H9 (cell line): ENCODE measurements around the gene KATNB1. TPM values are rescaled to one million over a fixed set of nuclear protein-coding genes. Genes with fewer than 3 reads are reported as not detected.

Source experiments
- DNase-seq: peaks from one replicate; pipeline ENCODE4 v3.0.0-alpha.2; 2017
- H2AFZ ChIP-seq: one replicate; pipeline ENCODE4 v1.6.1; 2013; ENCODE audit warnings: mild to moderate bottlenecking, low read length, control low read depth, moderate library complexity
- H2AK5ac ChIP-seq: 2 replicates; pipeline ENCODE4 v1.6.1; 2013; ENCODE audit warnings: low read length, control low read depth, mixed read lengths; ENCODE audit not compliant: insufficient read length
- H2BK120ac ChIP-seq: one replicate; pipeline ENCODE4 v1.6.1; 2013; ENCODE audit warnings: low read depth, mild to moderate bottlenecking, low read length, control low read depth, inconsistent platforms; ENCODE audit not compliant: poor library complexity, severe bottlenecking
- H2BK12ac ChIP-seq: 2 replicates; pipeline ENCODE4 v1.6.1; 2013; ENCODE audit warnings: low read length, control low read depth, mixed read lengths, low read depth; ENCODE audit not compliant: insufficient read length
- H2BK15ac ChIP-seq: 2 replicates; pipeline ENCODE4 v1.6.1; 2013; ENCODE audit warnings: low read depth, low read length, control low read depth
- H2BK20ac ChIP-seq: one replicate; pipeline ENCODE4 v1.6.1; 2013; ENCODE audit warnings: low read depth, mild to moderate bottlenecking, low read length, control low read depth, inconsistent platforms; ENCODE audit not compliant: poor library complexity, severe bottlenecking
- H2BK5ac ChIP-seq: 2 replicates; pipeline ENCODE4 v1.6.1; 2013; ENCODE audit warnings: low read length, control low read depth, mixed read lengths; ENCODE audit not compliant: insufficient read length
- H3K14ac ChIP-seq: 2 replicates; pipeline ENCODE4 v1.6.1; 2013; ENCODE audit warnings: low read length, control low read depth; ENCODE audit not compliant: insufficient read depth
- H3K18ac ChIP-seq: 2 replicates; pipeline ENCODE4 v1.6.1; 2013; ENCODE audit warnings: low read depth, mild to moderate bottlenecking, mixed read lengths, low read length, control low read depth; ENCODE audit not compliant: insufficient read length
- H3K23ac ChIP-seq: 2 replicates; pipeline ENCODE4 v1.6.1; 2013; ENCODE audit warnings: low read length, control low read depth, mixed read lengths, low read depth; ENCODE audit not compliant: insufficient read length
- H3K23me2 ChIP-seq: 2 replicates; pipeline ENCODE4 v1.6.1; 2013; ENCODE audit warnings: low read depth, mild to moderate bottlenecking, mixed read lengths, low read length, control low read depth; ENCODE audit not compliant: insufficient read length, poor library complexity, severe bottlenecking
- H3K27ac ChIP-seq: 2 replicates; pipeline ENCODE4 v1.5.1; 2013; ENCODE audit warnings: low read length, control low read depth, mixed read lengths, low read depth; ENCODE audit not compliant: insufficient read length
- H3K27me3 ChIP-seq: 2 replicates; pipeline ENCODE4 v1.6.1; 2013; ENCODE audit warnings: low read length, control low read depth, inconsistent platforms; ENCODE audit not compliant: insufficient read depth
- H3K4ac ChIP-seq: 2 replicates; pipeline ENCODE4 v1.6.1; 2013; ENCODE audit warnings: low read depth, mild to moderate bottlenecking, control low read depth, inconsistent platforms, low read length, moderate library complexity
- H3K4me1 ChIP-seq: 2 replicates; pipeline ENCODE4 v1.6.1; 2013; ENCODE audit warnings: low read length, control low read depth, inconsistent platforms; ENCODE audit not compliant: insufficient read depth
- H3K4me2 ChIP-seq: 2 replicates; pipeline ENCODE4 v1.6.1; 2013; ENCODE audit warnings: low read length, control low read depth, mixed read lengths; ENCODE audit not compliant: insufficient read length, insufficient read depth
- H3K56ac ChIP-seq: 2 replicates; pipeline ENCODE4 v1.6.1; 2013; ENCODE audit warnings: low read depth, mild to moderate bottlenecking, mixed read lengths, low read length, control low read depth; ENCODE audit not compliant: insufficient read length
- H3K79me1 ChIP-seq: 2 replicates; pipeline ENCODE4 v1.6.1; 2013; ENCODE audit warnings: low read depth, mild to moderate bottlenecking, moderate library complexity, low read length, control low read depth, inconsistent platforms; ENCODE audit not compliant: insufficient read depth, poor library complexity, severe bottlenecking
- H3K79me2 ChIP-seq: 2 replicates; pipeline ENCODE4 v1.6.1; 2013; ENCODE audit warnings: low read length, control low read depth, inconsistent platforms; ENCODE audit not compliant: insufficient read depth
- H3K9ac ChIP-seq: 2 replicates; pipeline ENCODE4 v1.6.1; 2013; ENCODE audit warnings: low read length, control low read depth, mixed read lengths; ENCODE audit not compliant: insufficient read length; ENCODE audit errors: extremely low read depth
- H3K9me3 ChIP-seq: one replicate; pipeline ENCODE4 v1.6.1; 2013; ENCODE audit warnings: low read depth, low read length, inconsistent platforms; ENCODE audit not compliant: control insufficient read depth
- H3T11ph ChIP-seq: one replicate; pipeline ENCODE4 v1.6.1; 2013; ENCODE audit warnings: mild to moderate bottlenecking, low read length, control low read depth, inconsistent platforms
- H4K20me1 ChIP-seq: one replicate; pipeline ENCODE4 v1.6.1; 2013; ENCODE audit not compliant: control insufficient read depth, insufficient read length, insufficient read depth
- H4K5ac ChIP-seq: 2 replicates; pipeline ENCODE4 v1.6.1; 2013; ENCODE audit warnings: low read depth, mild to moderate bottlenecking, mixed read lengths, low read length, control low read depth; ENCODE audit not compliant: insufficient read length
- H4K8ac ChIP-seq: replicated peaks from 2 replicates; pipeline ENCODE4 v1.6.1; 2013; ENCODE audit warnings: low read length, control low read depth, mixed read lengths, low read depth; ENCODE audit not compliant: insufficient read length
- H4K91ac ChIP-seq: 2 replicates; pipeline ENCODE4 v1.6.1; 2013; ENCODE audit warnings: low read depth, mild to moderate bottlenecking, moderate library complexity, mixed read lengths, low read length, control low read depth; ENCODE audit not compliant: insufficient read length
- H3K27ac Mint-ChIP-seq, 3 experiments: 2 replicates in 2 of 3; 3 replicates in 1 of 3; pipeline ENCODE4 v1.8.0; 2020 to 2021; ENCODE audit warnings: mixed read lengths in 3 of 3, mild to moderate bottlenecking in 1 of 3, moderate library complexity in 1 of 3
- H3K27me3 Mint-ChIP-seq: 2 replicates; pipeline ENCODE4 v1.8.0; 2021; ENCODE audit warnings: low read depth, mild to moderate bottlenecking, moderate library complexity, mixed read lengths
- H3K36me3 Mint-ChIP-seq, 3 experiments: 2 replicates in 2 of 3; 3 replicates in 1 of 3; pipeline ENCODE4 v1.8.0; 2020 to 2021; ENCODE audit warnings: low read depth in 3 of 3, mixed read lengths in 3 of 3; ENCODE audit not compliant: insufficient read depth in 1 of 3
- H3K4me1 Mint-ChIP-seq, 2 experiments: 2 replicates each; pipeline ENCODE4 v1.8.0; 2020; ENCODE audit warnings: mixed read lengths in 2 of 2
- H3K4me3 Mint-ChIP-seq, 2 experiments: 2 replicates in 1 of 2; 3 replicates in 1 of 2; pipeline ENCODE4 v1.8.0; 2020 to 2021; ENCODE audit warnings: mild to moderate bottlenecking in 2 of 2, mixed read lengths in 2 of 2, moderate library complexity in 1 of 2
- H3K9me3 Mint-ChIP-seq, 2 experiments: 2 replicates in 1 of 2; 3 replicates in 1 of 2; pipeline ENCODE4 v1.8.0; 2020; ENCODE audit warnings: mild to moderate bottlenecking in 2 of 2, mixed read lengths in 2 of 2, moderate library complexity in 1 of 2
- CTCF ChIP-seq: fragments of 200-600 bp; sonication (generic); conservative IDR thresholded peaks from 3 replicates; pipeline ENCODE4 v1.8.0; 2021; ENCODE audit warnings: antibody characterized with exemption, mild to moderate bottlenecking
- WGBS: extraction: QIAGEN DNeasy Blood & Tissue Kit; methylation state at CpG from one replicate; pipeline ENCODE4 v1.1.7; 2013; ENCODE audit warnings: missing lambda C conversion rate, low lambda C conversion rate, mixed read lengths; ENCODE audit not compliant: insufficient read length; ENCODE audit errors: extremely low coverage; 5-methylcytosine and 5-hydroxymethylcytosine counted together
- total RNA-seq: library from RNA; stranded (reverse); gene quantifications from 2 replicates; pipeline ENCODE4 v1.2.1, GENCODE V29; 2021

KATNB1 gene
- total RNA-seq, 1 experiment from 2014 or later, result 29.9 TPM

GRCh38 chr16:57804111-57804837 lies 68.7 kb downstream of the KATNB1 start:
- H3K9me3 Mint-ChIP-seq, result no peaks in the 10 kb centered on the region; a peak in 1 of 5 replicates
- DNase-seq, result no peak
- no peak overlapping the region for H3K18ac ChIP-seq
- H3K4me1 Mint-ChIP-seq, result peaks cover 37 to 42% of the 10 kb centered on the region in 2 experiments
- peaks cover 32% of the 10 kb centered on the region for H3K27me3 Mint-ChIP-seq
- H3K79me1 ChIP-seq, result no peaks in the 10 kb centered on the region
- no peak overlapping the region for H3K56ac ChIP-seq
- no peak overlapping the region for H2BK15ac ChIP-seq
- no peaks in the 10 kb centered on the region for H4K20me1 ChIP-seq
- H2BK120ac ChIP-seq, result no peak overlapping the region
- H3K14ac ChIP-seq, result no peak overlapping the region
- TF ChIP-seq CTCF, result no peak
- H4K8ac ChIP-seq, result no peak overlapping the region
- H3K23ac ChIP-seq, result no peak overlapping the region
- H3K4me3 Mint-ChIP-seq, result no peak overlapping the region
- H3K27ac Mint-ChIP-seq, result no peak overlapping the region
- no peak overlapping the region for H2BK5ac ChIP-seq
- no peaks in the 10 kb centered on the region; the same call in 1 of the 2 replicates for H3K27me3 ChIP-seq
- H2AK5ac ChIP-seq, result no peak overlapping the region
- H3K9ac ChIP-seq, result no peak overlapping the region
- H3K79me2 ChIP-seq, result no peaks in the 10 kb centered on the region
- H3T11ph ChIP-seq, result no peak overlapping the region
- no peak overlapping the region for H4K91ac ChIP-seq
- H3K36me3 Mint-ChIP-seq, result no peaks in the 10 kb centered on the region
- no peak overlapping the region for H2BK12ac ChIP-seq
- H3K4me2 ChIP-seq, result no peak overlapping the region
- no peaks in the 10 kb centered on the region for H3K9me3 ChIP-seq
- no CpG with 5 or more reads among the region's 5 CpGs for WGBS
- no peak overlapping the region for H3K4ac ChIP-seq
- no peak overlapping the region for H2AFZ ChIP-seq
- H3K4me1 ChIP-seq, result peaks cover 14% of the 10 kb centered on the region; the same call in 1 of the 2 replicates
- peaks cover 4% of the 10 kb centered on the region for H3K23me2 ChIP-seq
- no peak overlapping the region for H3K27ac ChIP-seq
- H2BK20ac ChIP-seq, result no peak overlapping the region
- no peak overlapping the region for H4K5ac ChIP-seq
